HepG2 (cell line): ENCODE data around the gene SYT1. TPM values are rescaled to one million over a fixed set of nuclear protein-coding genes. Genes with fewer than 3 reads are reported as not detected.
A peak's percentile ranks its signal among the peaks of the same experiment; 100 is the strongest.

Experiments used
- ATAC-seq: fragments of 200-7000 bp; cut with Tn5 transposase; 3 replicates; pipeline ENCODE4 v1.9.1; 2020; ENCODE audit warnings: mild to moderate bottlenecking, moderate library complexity
- BruUV-seq: library from RNA; stranded (reverse); fragments of 400-500 nt; replicated peaks from 2 replicates; lab custom pipeline; 2021; lab: Mats Ljungman, UMichigan
- CTCF ChIA-PET: fragments of 300-600 bp; formaldehyde crosslinking; extraction: SDS; loops from one replicate; lab custom pipeline; 2021; ENCODE audit warnings: low total read pairs, inconsistent platforms, low intra/inter-chr PET ratio; lab: Yijun Ruan, JAX
- POLR2A ChIA-PET: fragments of 350-600 bp; sonication (Branson Sonifier 250); formaldehyde crosslinking; loops from one replicate; lab custom pipeline; 2020; ENCODE audit warnings: antibody characterized with exemption, inconsistent platforms; lab: Yijun Ruan, JAX
- DNase-seq: peaks from one replicate; pipeline ENCODE4 v3.0.0-alpha.2; 2015; ENCODE audit warnings: low spot score
- FAIRE-seq: peaks from 3 replicates; lab custom pipeline; 2011; peaks lifted over from hg19 to GRCh38; lab: Jason Lieb, UNC
- H2AFZ ChIP-seq: one replicate; pipeline ENCODE4 v1.6.1; 2011; ENCODE audit warnings: low read length, inconsistent platforms
- H3K27ac ChIP-seq: fragments of 300-600 bp; 3 replicates; pipeline ENCODE4 v1.8.0; 2011; ENCODE audit warnings: mixed run types, mild to moderate bottlenecking, mixed read lengths, low read length, inconsistent platforms; ENCODE audit not compliant: insufficient read depth; ENCODE audit errors: extremely low read length
- H3K27me3 ChIP-seq, 2 experiments: fragments of 200-600 bp in 1 of 2; 2 replicates in 1 of 2; 3 replicates in 1 of 2; pipeline versions ENCODE4 v1.6.0 to v1.8.0; 2011; ENCODE audit warnings: low read length in 2 of 2, mild to moderate bottlenecking in 2 of 2, moderate library complexity in 2 of 2, inconsistent platforms in 1 of 2; ENCODE audit not compliant: insufficient read depth in 2 of 2, control insufficient read depth in 1 of 2
- H3K36me3 ChIP-seq, 2 experiments: fragments of 200-600 bp in 1 of 2; replicated peaks in 1 of 2; 2 replicates in 1 of 2; 3 replicates in 1 of 2; pipeline versions ENCODE4 v1.5.1 to v1.8.0; 2011; ENCODE audit warnings: low read length in 2 of 2, inconsistent platforms in 1 of 2; ENCODE audit not compliant: insufficient read depth in 2 of 2, control insufficient read depth in 1 of 2
- H3K4me1 ChIP-seq: 2 replicates; pipeline ENCODE4 v1.5.1; 2012; ENCODE audit warnings: low read length, inconsistent platforms; ENCODE audit not compliant: insufficient read depth
- H3K4me2 ChIP-seq: 2 replicates; pipeline ENCODE4 v1.6.0; 2011; ENCODE audit warnings: low read depth, low read length, inconsistent platforms
- H3K4me3 ChIP-seq, 3 experiments: fragments of 200-600 bp in 1 of 3; sonication (generic), shearing (Covaris generic) in 1 of 3; replicated peaks in 1 of 3; 2 replicates each; pipeline ENCODE4 v1.5.1; 2011 to 2016; ENCODE audit warnings: low read length in 3 of 3, inconsistent platforms in 2 of 3, low read depth in 2 of 3, mild to moderate bottlenecking in 2 of 3, control low read depth in 1 of 3, mixed read lengths in 1 of 3; ENCODE audit not compliant: insufficient read depth in 1 of 3
- H3K79me2 ChIP-seq: one replicate; pipeline ENCODE4 v1.6.1; 2011; ENCODE audit warnings: low read length, inconsistent platforms; ENCODE audit not compliant: insufficient read depth
- H3K9ac ChIP-seq: 2 replicates; pipeline ENCODE4 v1.6.0; 2011; ENCODE audit warnings: mild to moderate bottlenecking, low read depth, low read length, inconsistent platforms; ENCODE audit not compliant: insufficient read depth
- H3K9me3 ChIP-seq: 2 replicates; pipeline ENCODE4 v1.5.1; 2012; ENCODE audit warnings: mild to moderate bottlenecking, low read length
- H4K20me1 ChIP-seq: 2 replicates; pipeline ENCODE4 v1.6.0; 2011; ENCODE audit warnings: inconsistent platforms, mild to moderate bottlenecking, low read length, moderate library complexity; ENCODE audit not compliant: insufficient read depth
- CHD4 ChIP-seq: fragments of 200-600 bp; sonication (generic); IDR thresholded peaks from 2 replicates; pipeline ENCODE4 v1.7.0; 2017; ENCODE audit warnings: mild to moderate bottlenecking, low read length, borderline replicate concordance
- DBP ChIP-seq: sonication (generic); formaldehyde crosslinking; IDR thresholded peaks from 2 replicates; pipeline ENCODE4 v1.4.0; 2020; ENCODE audit warnings: missing genetic modification reagents; ENCODE audit errors: not compliant biosample characterization
- DR1 ChIP-seq: sonication (generic); formaldehyde crosslinking; IDR thresholded peaks from 2 replicates; pipeline ENCODE4 v1.8.0; 2021; ENCODE audit warnings: mild to moderate bottlenecking, missing genetic modification reagents, inconsistent platforms
- GABPA ChIP-seq, 2 experiments: IDR thresholded peaks; 2 replicates each; pipeline ENCODE4 v1.6.1; 2011 to 2016; ENCODE audit warnings: low read depth in 2 of 2, low read length in 1 of 2, missing biosample characterization in 1 of 2, missing genetic modification characterization in 1 of 2
- IKZF5 ChIP-seq: IDR thresholded peaks from 2 replicates; pipeline ENCODE4 v1.6.1; 2018; ENCODE audit warnings: missing genetic modification reagents, mild to moderate bottlenecking, missing compliant biosample characterization
- KDM5A ChIP-seq: fragments of 200-600 bp; sonication (generic); IDR thresholded peaks from 2 replicates; pipeline ENCODE4 v1.7.0; 2018; ENCODE audit warnings: antibody characterized with exemption, mild to moderate bottlenecking, low read length, borderline replicate concordance
- KDM6A ChIP-seq: IDR thresholded peaks from 2 replicates; pipeline ENCODE4 v1.6.1; 2016; ENCODE audit warnings: low read depth
- LCORL ChIP-seq, 2 experiments: fragments of 450-650 bp in 1 of 2; sonication (generic) in 1 of 2; formaldehyde crosslinking in 1 of 2; IDR thresholded peaks; 2 replicates each; pipeline versions ENCODE4 v1.5.0 to v1.6.1; 2017 to 2020; ENCODE audit warnings: antibody characterized with exemption in 1 of 2, missing genetic modification reagents in 1 of 2
- MYC ChIP-seq: sonication (generic); formaldehyde crosslinking; IDR thresholded peaks from 2 replicates; pipeline ENCODE4 v1.9.0; 2021; ENCODE audit warnings: missing genetic modification reagents, borderline replicate concordance
- SCMH1 ChIP-seq: sonication (generic); formaldehyde crosslinking; IDR thresholded peaks from 2 replicates; pipeline ENCODE4 v1.9.0; 2021; ENCODE audit warnings: missing genetic modification reagents, mild to moderate bottlenecking, borderline replicate concordance
- ZNF12 ChIP-seq: sonication (generic); formaldehyde crosslinking; IDR thresholded peaks from 2 replicates; pipeline ENCODE4 v1.5.0; 2020; ENCODE audit warnings: missing genetic modification reagents
- ZNF18 ChIP-seq: sonication (generic); formaldehyde crosslinking; IDR thresholded peaks from 2 replicates; pipeline ENCODE4 v1.8.0; 2022; ENCODE audit warnings: mild to moderate bottlenecking, missing genetic modification reagents; ENCODE audit not compliant: insufficient replicate concordance
- ZNF232 ChIP-seq: sonication (generic); formaldehyde crosslinking; IDR thresholded peaks from 2 replicates; pipeline ENCODE4 v1.4.0; 2020; ENCODE audit warnings: missing genetic modification reagents, borderline replicate concordance
- ZNF275 ChIP-seq: sonication (generic); formaldehyde crosslinking; IDR thresholded peaks from 2 replicates; pipeline ENCODE4 v1.8.0; 2022; ENCODE audit warnings: missing genetic modification reagents, mild to moderate bottlenecking, inconsistent platforms, borderline replicate concordance
- ZNF333 ChIP-seq: sonication (generic); formaldehyde crosslinking; IDR thresholded peaks from 2 replicates; pipeline ENCODE4 v1.4.0; 2020; ENCODE audit warnings: mild to moderate bottlenecking, missing genetic modification reagents, borderline replicate concordance
- ZNF44 ChIP-seq: sonication (generic); formaldehyde crosslinking; IDR thresholded peaks from 2 replicates; pipeline ENCODE4 v1.5.1; 2020; ENCODE audit warnings: mild to moderate bottlenecking, missing genetic modification reagents
- ZNF615 ChIP-seq: sonication (generic); formaldehyde crosslinking; IDR thresholded peaks from 2 replicates; pipeline ENCODE4 v1.5.0; 2020; ENCODE audit warnings: mild to moderate bottlenecking, missing genetic modification reagents, borderline replicate concordance
- ZNF616 ChIP-seq: sonication (generic); formaldehyde crosslinking; IDR thresholded peaks from 2 replicates; pipeline ENCODE4 v1.5.0; 2020; ENCODE audit warnings: low read depth, mild to moderate bottlenecking, missing genetic modification reagents
- ZNF790 ChIP-seq: sonication (generic); formaldehyde crosslinking; IDR thresholded peaks from 2 replicates; pipeline ENCODE4 v1.8.0; 2022; ENCODE audit warnings: missing genetic modification reagents, mild to moderate bottlenecking, borderline replicate concordance
- WGBS: methylation state at CpG from one replicate; pipeline ENCODE4 v1.1.6; 2017; ENCODE audit warnings: low lambda C conversion rate; 5-methylcytosine and 5-hydroxymethylcytosine counted together
- in situ Hi-C: cut with HindIII; loops from 2 replicates; pipeline ENCODE4 v1.10.0; 2017; ENCODE audit warnings: low pct_unique_long_range_greater_than_20kb; ENCODE audit not compliant: extremely low pct_ligation_motif_present
- intact Hi-C: fragments of 100-400 bp; cut with micrococcal nuclease; formaldehyde crosslinking; loops from one replicate; pipeline ENCODE4 v1.10.0; 2022; ENCODE audit not compliant: unreplicated experiment
- polyA plus RNA-seq, 8 experiments: library from polyadenylated mRNA; depleted of rRNA in 3 of 8; stranded (reverse) in 7 of 8; unstranded in 1 of 8; fragments of >200 nt; fragmentation: Illumina TruSeq in 4 of 8; extraction: Trizol in 4 of 8; gene quantifications; 2 replicates each; pipeline versions ENCODE4 v1.2.1 to v1.2.3, GENCODE V29; 2011 to 2016; ENCODE audit warnings: low read depth in 4 of 8, missing spikeins in 1 of 8, mixed read lengths in 1 of 8; ENCODE audit not compliant: insufficient read depth in 1 of 8
- total RNA-seq, 5 experiments: library from RNA; depleted of rRNA; stranded (reverse); fragments of >200 nt; fragmentation: Illumina TruSeq; extraction: Trizol; gene quantifications; 2 replicates each; pipeline ENCODE4 v1.2.3, GENCODE V29; 2016; ENCODE audit warnings: low read depth in 1 of 5

The SYT1 gene
- total and polyA plus RNA-seq, 2 of the 13 experiments (the other 11 are each of a cell fraction or from before 2014, with no cell fraction given) = not detected

- TF ChIP-seq ZNF275 (no peak), ZNF790 (CRISPR knock-in tag) (no peak), ZNF616 (no peak), KDM5A (no peak), ZNF44 (no peak), DBP (CRISPR knock-in tag) (no peak), GABPA (IDR thresholded peaks at IDR 0.05; ENCODE audit: low read depth, low read length) (no peak), GABPA (CRISPR knock-in tag; IDR thresholded peaks at IDR 0.05; ENCODE audit: low read depth) (no peak)
Observed at GRCh38 chr12:79267580-79267979, 403.0 kb downstream of the SYT1 start (continued).

GRCh38 chr12:79274501-79275064 lies 410.0 kb downstream of the SYT1 start:
- H3K4me1 ChIP-seq = no peaks in the 10 kb centered on the region
- ATAC-seq (peak; percentile 52), DNase-seq (no peak), FAIRE-seq (no peak)
- H3K4me2 ChIP-seq = no peak overlapping the region
- no peaks in the 10 kb centered on the region for H3K36me3 ChIP-seq
- H3K9ac ChIP-seq = no peak overlapping the region
- no peak overlapping the region for H2AFZ ChIP-seq
- intact Hi-C loops = no loop called here
- H3K9me3 ChIP-seq = no peaks in the 10 kb centered on the region
- H3K79me2 ChIP-seq = no peaks in the 10 kb centered on the region
- BruUV-seq = no TSS peak
- ChIA-PET CTCF (no interaction called here), POLR2A (no interaction called here)
- no peak overlapping the region for H3K4me3 ChIP-seq
- H3K27me3 ChIP-seq = no peaks in the 10 kb centered on the region; a peak in 1 of 5 replicates
- H3K27ac ChIP-seq = no peak overlapping the region
- no peaks in the 10 kb centered on the region for H4K20me1 ChIP-seq
- in situ Hi-C loops = no loop called here
- 75% methylated on average over 4 of the region's 4 CpGs for WGBS
- TF ChIP-seq IKZF5 (no peak), ZNF18 (CRISPR knock-in tag) (no peak), KDM6A (CRISPR knock-in tag) (no peak), ZNF232 (CRISPR knock-in tag) (no peak), MYC (CRISPR knock-in tag) (no peak), LCORL (IDR thresholded peaks at IDR 0.05) (no peak), LCORL (CRISPR knock-in tag; IDR thresholded peaks at IDR 0.05) (no peak), DR1 (no peak), ZNF615 (CRISPR knock-in tag) (no peak), SCMH1 (no peak), ZNF333 (no peak), ZNF12 (CRISPR knock-in tag) (no peak), CHD4 (no peak)
